HepG2 (cell line): ENCODE results near the gene ADD2. TPM values are rescaled to one million over a fixed set of nuclear protein-coding genes. Genes with fewer than 3 reads are reported as not detected.

ENCODE experiments used
- ATAC-seq: fragments of 200-7000 bp; cut with Tn5 transposase; 3 replicates; pipeline ENCODE4 v1.9.1; 2020; ENCODE audit warnings: mild to moderate bottlenecking, moderate library complexity
- BruUV-seq: library from RNA; stranded (reverse); fragments of 400-500 nt; replicated peaks from 2 replicates; lab custom pipeline; 2021; lab: Mats Ljungman, UMichigan
- CTCF ChIA-PET: fragments of 300-600 bp; formaldehyde crosslinking; extraction: SDS; loops from one replicate; lab custom pipeline; 2021; ENCODE audit warnings: low total read pairs, inconsistent platforms, low intra/inter-chr PET ratio; lab: Yijun Ruan, JAX
- POLR2A ChIA-PET: fragments of 350-600 bp; sonication (Branson Sonifier 250); formaldehyde crosslinking; loops from one replicate; lab custom pipeline; 2020; ENCODE audit warnings: antibody characterized with exemption, inconsistent platforms; lab: Yijun Ruan, JAX
- DNase-seq: peaks from one replicate; pipeline ENCODE4 v3.0.0-alpha.2; 2015; ENCODE audit warnings: low spot score
- FAIRE-seq: peaks from 3 replicates; lab custom pipeline; 2011; peaks lifted over from hg19 to GRCh38; lab: Jason Lieb, UNC
- H2AFZ ChIP-seq: one replicate; pipeline ENCODE4 v1.6.1; 2011; ENCODE audit warnings: low read length, inconsistent platforms
- H3K27ac ChIP-seq: fragments of 300-600 bp; 3 replicates; pipeline ENCODE4 v1.8.0; 2011; ENCODE audit warnings: mixed run types, mild to moderate bottlenecking, mixed read lengths, low read length, inconsistent platforms; ENCODE audit not compliant: insufficient read depth; ENCODE audit errors: extremely low read length
- H3K27me3 ChIP-seq, 2 experiments: fragments of 200-600 bp in 1 of 2; 2 replicates in 1 of 2; 3 replicates in 1 of 2; pipeline versions ENCODE4 v1.6.0 to v1.8.0; 2011; ENCODE audit warnings: low read length in 2 of 2, mild to moderate bottlenecking in 2 of 2, moderate library complexity in 2 of 2, inconsistent platforms in 1 of 2; ENCODE audit not compliant: insufficient read depth in 2 of 2, control insufficient read depth in 1 of 2
- H3K36me3 ChIP-seq, 2 experiments: fragments of 200-600 bp in 1 of 2; replicated peaks in 1 of 2; 2 replicates in 1 of 2; 3 replicates in 1 of 2; pipeline versions ENCODE4 v1.5.1 to v1.8.0; 2011; ENCODE audit warnings: low read length in 2 of 2, inconsistent platforms in 1 of 2; ENCODE audit not compliant: insufficient read depth in 2 of 2, control insufficient read depth in 1 of 2
- H3K4me1 ChIP-seq: 2 replicates; pipeline ENCODE4 v1.5.1; 2012; ENCODE audit warnings: low read length, inconsistent platforms; ENCODE audit not compliant: insufficient read depth
- H3K4me2 ChIP-seq: 2 replicates; pipeline ENCODE4 v1.6.0; 2011; ENCODE audit warnings: low read depth, low read length, inconsistent platforms
- H3K4me3 ChIP-seq, 3 experiments: fragments of 200-600 bp in 1 of 3; sonication (generic), shearing (Covaris generic) in 1 of 3; replicated peaks in 1 of 3; 2 replicates each; pipeline ENCODE4 v1.5.1; 2011 to 2016; ENCODE audit warnings: low read length in 3 of 3, inconsistent platforms in 2 of 3, low read depth in 2 of 3, mild to moderate bottlenecking in 2 of 3, control low read depth in 1 of 3, mixed read lengths in 1 of 3; ENCODE audit not compliant: insufficient read depth in 1 of 3
- H3K79me2 ChIP-seq: one replicate; pipeline ENCODE4 v1.6.1; 2011; ENCODE audit warnings: low read length, inconsistent platforms; ENCODE audit not compliant: insufficient read depth
- H3K9ac ChIP-seq: 2 replicates; pipeline ENCODE4 v1.6.0; 2011; ENCODE audit warnings: mild to moderate bottlenecking, low read depth, low read length, inconsistent platforms; ENCODE audit not compliant: insufficient read depth
- H3K9me3 ChIP-seq: 2 replicates; pipeline ENCODE4 v1.5.1; 2012; ENCODE audit warnings: mild to moderate bottlenecking, low read length
- H4K20me1 ChIP-seq: 2 replicates; pipeline ENCODE4 v1.6.0; 2011; ENCODE audit warnings: inconsistent platforms, mild to moderate bottlenecking, low read length, moderate library complexity; ENCODE audit not compliant: insufficient read depth
- FOXA1 ChIP-seq, 2 experiments: fragments of 450-650 bp in 1 of 2; sonication (generic) in 1 of 2; formaldehyde crosslinking in 1 of 2; IDR thresholded peaks; 2 replicates each; pipeline versions ENCODE4 v1.4.0 to v1.6.1; 2016 to 2020; ENCODE audit warnings: missing genetic modification reagents in 1 of 2
- HOXA3 ChIP-seq: sonication (generic); formaldehyde crosslinking; IDR thresholded peaks from 2 replicates; pipeline ENCODE4 v1.5.0; 2020; ENCODE audit warnings: missing genetic modification reagents
- KLF16 ChIP-seq, 2 experiments: sonication (generic) in 1 of 2; formaldehyde crosslinking in 1 of 2; IDR thresholded peaks; 2 replicates each; pipeline versions ENCODE4 v1.6.1 to v1.8.0; 2016 to 2023; ENCODE audit warnings: missing genetic modification reagents in 2 of 2, missing compliant biosample characterization in 1 of 2
- MIXL1 ChIP-seq: IDR thresholded peaks from 2 replicates; pipeline ENCODE4 v1.6.1; 2016
- MTF2 ChIP-seq: sonication (generic); formaldehyde crosslinking; IDR thresholded peaks from 2 replicates; pipeline ENCODE4 v1.5.0; 2020; ENCODE audit warnings: missing genetic modification reagents, borderline replicate concordance
- RFXANK ChIP-seq: IDR thresholded peaks from 2 replicates; pipeline ENCODE4 v1.6.1; 2016
- ZNF143 ChIP-seq: sonication (generic); formaldehyde crosslinking; IDR thresholded peaks from 2 replicates; pipeline ENCODE4 v1.4.0; 2020; ENCODE audit warnings: missing genetic modification reagents
- ZNF329 ChIP-seq: sonication (generic); formaldehyde crosslinking; IDR thresholded peaks from 2 replicates; pipeline ENCODE4 v1.9.0; 2021; ENCODE audit warnings: low read depth, mild to moderate bottlenecking, missing genetic modification reagents
- ZNF589 ChIP-seq: sonication (generic); formaldehyde crosslinking; conservative IDR thresholded peaks from 2 replicates; pipeline ENCODE4 v1.8.0; 2022; ENCODE audit warnings: mild to moderate bottlenecking, moderate library complexity, missing genetic modification reagents
- ZNF660 ChIP-seq: sonication (generic); formaldehyde crosslinking; IDR thresholded peaks from 2 replicates; pipeline ENCODE4 v1.5.1; 2020; ENCODE audit warnings: mild to moderate bottlenecking, low read depth, missing genetic modification reagents, borderline replicate concordance
- WGBS: methylation state at CpG from one replicate; pipeline ENCODE4 v1.1.6; 2017; ENCODE audit warnings: low lambda C conversion rate; 5-methylcytosine and 5-hydroxymethylcytosine counted together
- in situ Hi-C: cut with HindIII; loops from 2 replicates; pipeline ENCODE4 v1.10.0; 2017; ENCODE audit warnings: low pct_unique_long_range_greater_than_20kb; ENCODE audit not compliant: extremely low pct_ligation_motif_present
- intact Hi-C: fragments of 100-400 bp; cut with micrococcal nuclease; formaldehyde crosslinking; loops from one replicate; pipeline ENCODE4 v1.10.0; 2022; ENCODE audit not compliant: unreplicated experiment
- polyA plus RNA-seq, 8 experiments: library from polyadenylated mRNA; depleted of rRNA in 3 of 8; stranded (reverse) in 7 of 8; unstranded in 1 of 8; fragments of >200 nt; fragmentation: Illumina TruSeq in 4 of 8; extraction: Trizol in 4 of 8; gene quantifications; 2 replicates each; pipeline versions ENCODE4 v1.2.1 to v1.2.3, GENCODE V29; 2011 to 2016; ENCODE audit warnings: low read depth in 4 of 8, missing spikeins in 1 of 8, mixed read lengths in 1 of 8; ENCODE audit not compliant: insufficient read depth in 1 of 8
- total RNA-seq, 5 experiments: library from RNA; depleted of rRNA; stranded (reverse); fragments of >200 nt; fragmentation: Illumina TruSeq; extraction: Trizol; gene quantifications; 2 replicates each; pipeline ENCODE4 v1.2.3, GENCODE V29; 2016; ENCODE audit warnings: low read depth in 1 of 5
- TF ChIP-seq, protein P1 (sequence below): sonication (generic); formaldehyde crosslinking; IDR thresholded peaks from 2 replicates; pipeline ENCODE4 v1.4.0; 2020; ENCODE audit warnings: mild to moderate bottlenecking, low read depth, missing genetic modification reagents
- TF ChIP-seq, protein P2 (sequence below): sonication (generic); formaldehyde crosslinking; IDR thresholded peaks from 2 replicates; pipeline ENCODE4 v1.4.0; 2020; ENCODE audit warnings: mild to moderate bottlenecking, missing genetic modification reagents, borderline replicate concordance

ADD2 gene
- total and polyA plus RNA-seq, 2 of the 13 experiments (the other 11 are each of a cell fraction or from before 2014, with no cell fraction given) = 0.05 to 0.13 TPM

DNA sequence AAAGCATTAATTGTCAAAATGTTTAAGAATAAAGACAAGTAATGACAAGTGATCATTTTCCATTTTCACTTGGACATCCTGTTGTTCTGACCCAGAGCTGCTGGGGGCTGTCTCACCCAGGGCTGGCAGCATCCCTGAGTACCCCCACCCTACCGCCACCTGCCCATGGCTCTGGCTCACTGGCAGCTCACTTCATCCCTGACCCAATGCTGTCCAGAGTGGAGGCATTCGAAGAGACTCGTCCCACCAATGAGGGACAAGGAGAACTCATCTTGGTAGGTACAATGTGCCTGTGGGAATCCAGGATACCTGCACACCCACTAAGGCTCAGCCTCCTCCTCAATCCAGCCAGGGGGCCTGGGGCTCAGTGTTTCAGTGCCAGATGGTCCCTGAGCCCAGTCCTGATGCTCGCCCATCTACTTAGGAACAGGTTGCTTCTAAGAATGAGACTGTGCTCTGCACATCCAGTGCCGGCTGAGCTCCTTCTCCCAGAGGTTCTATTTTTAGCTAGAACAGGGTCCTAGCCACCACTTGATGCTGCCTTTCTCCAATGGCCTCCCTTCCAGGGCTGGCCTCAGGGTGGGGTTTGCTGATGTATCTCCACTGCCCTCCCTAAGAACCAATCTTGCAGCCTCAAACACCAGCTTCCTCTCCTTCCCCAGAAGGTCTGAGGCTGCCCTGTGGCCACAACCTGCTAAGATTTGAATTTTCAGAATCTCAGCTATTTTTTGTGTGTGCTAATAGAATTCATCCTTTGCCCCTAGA is 53.7 kb downstream of the ADD2 start:
- 0 out of 2 replicates have a peak, but pooled peaks cover 6% of the 10 kb centered on the region for H3K4me1 ChIP-seq
- FAIRE-seq (no peak), ATAC-seq (no peak), DNase-seq (no peak)
- BruUV-seq = no TSS peak
- CTCF ChIA-PET = no interaction called here
- H3K9me3 ChIP-seq = no peaks in the 10 kb centered on the region
- H4K20me1 ChIP-seq = no peaks in the 10 kb centered on the region
- H3K4me2 ChIP-seq = no peak overlapping the region
- H2AFZ ChIP-seq = no peak overlapping the region
- no peak overlapping the region for H3K27ac ChIP-seq
- H3K79me2 ChIP-seq = no peaks in the 10 kb centered on the region
- intact Hi-C loops = no loop called here
- H3K4me3 ChIP-seq = no peak overlapping the region
- in situ Hi-C loops = no loop called here
- no peak overlapping the region for H3K9ac ChIP-seq
- POLR2A ChIA-PET = no interaction called here
- TF ChIP-seq ZNF329 (CRISPR knock-in tag) = no peak
- no peak for TF ChIP-seq MTF2 (CRISPR knock-in tag)
- no peak for TF ChIP-seq ZNF660 (CRISPR knock-in tag)
- TF ChIP-seq ZNF589 (CRISPR knock-in tag) = no peak
- no peak for TF ChIP-seq KLF16 (CRISPR knock-in tag; IDR thresholded peaks at IDR 0.05)
- TF ChIP-seq HOXA3 = no peak
- no peak for TF ChIP-seq MIXL1
- TF ChIP-seq RFXANK (CRISPR knock-in tag) = no peak
- TF ChIP-seq, protein P1, sequence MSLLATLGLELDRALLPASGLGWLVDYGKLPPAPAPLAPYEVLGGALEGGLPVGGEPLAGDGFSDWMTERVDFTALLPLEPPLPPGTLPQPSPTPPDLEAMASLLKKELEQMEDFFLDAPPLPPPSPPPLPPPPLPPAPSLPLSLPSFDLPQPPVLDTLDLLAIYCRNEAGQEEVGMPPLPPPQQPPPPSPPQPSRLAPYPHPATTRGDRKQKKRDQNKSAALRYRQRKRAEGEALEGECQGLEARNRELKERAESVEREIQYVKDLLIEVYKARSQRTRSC (CRISPR knock-in tag) = no peak
- TF ChIP-seq FOXA1 (IDR thresholded peaks at IDR 0.05) = no peak
- no peak for TF ChIP-seq FOXA1 (CRISPR knock-in tag; IDR thresholded peaks at IDR 0.05)
- no peak for TF ChIP-seq ZNF143 (CRISPR knock-in tag)
- TF ChIP-seq, protein P2, sequence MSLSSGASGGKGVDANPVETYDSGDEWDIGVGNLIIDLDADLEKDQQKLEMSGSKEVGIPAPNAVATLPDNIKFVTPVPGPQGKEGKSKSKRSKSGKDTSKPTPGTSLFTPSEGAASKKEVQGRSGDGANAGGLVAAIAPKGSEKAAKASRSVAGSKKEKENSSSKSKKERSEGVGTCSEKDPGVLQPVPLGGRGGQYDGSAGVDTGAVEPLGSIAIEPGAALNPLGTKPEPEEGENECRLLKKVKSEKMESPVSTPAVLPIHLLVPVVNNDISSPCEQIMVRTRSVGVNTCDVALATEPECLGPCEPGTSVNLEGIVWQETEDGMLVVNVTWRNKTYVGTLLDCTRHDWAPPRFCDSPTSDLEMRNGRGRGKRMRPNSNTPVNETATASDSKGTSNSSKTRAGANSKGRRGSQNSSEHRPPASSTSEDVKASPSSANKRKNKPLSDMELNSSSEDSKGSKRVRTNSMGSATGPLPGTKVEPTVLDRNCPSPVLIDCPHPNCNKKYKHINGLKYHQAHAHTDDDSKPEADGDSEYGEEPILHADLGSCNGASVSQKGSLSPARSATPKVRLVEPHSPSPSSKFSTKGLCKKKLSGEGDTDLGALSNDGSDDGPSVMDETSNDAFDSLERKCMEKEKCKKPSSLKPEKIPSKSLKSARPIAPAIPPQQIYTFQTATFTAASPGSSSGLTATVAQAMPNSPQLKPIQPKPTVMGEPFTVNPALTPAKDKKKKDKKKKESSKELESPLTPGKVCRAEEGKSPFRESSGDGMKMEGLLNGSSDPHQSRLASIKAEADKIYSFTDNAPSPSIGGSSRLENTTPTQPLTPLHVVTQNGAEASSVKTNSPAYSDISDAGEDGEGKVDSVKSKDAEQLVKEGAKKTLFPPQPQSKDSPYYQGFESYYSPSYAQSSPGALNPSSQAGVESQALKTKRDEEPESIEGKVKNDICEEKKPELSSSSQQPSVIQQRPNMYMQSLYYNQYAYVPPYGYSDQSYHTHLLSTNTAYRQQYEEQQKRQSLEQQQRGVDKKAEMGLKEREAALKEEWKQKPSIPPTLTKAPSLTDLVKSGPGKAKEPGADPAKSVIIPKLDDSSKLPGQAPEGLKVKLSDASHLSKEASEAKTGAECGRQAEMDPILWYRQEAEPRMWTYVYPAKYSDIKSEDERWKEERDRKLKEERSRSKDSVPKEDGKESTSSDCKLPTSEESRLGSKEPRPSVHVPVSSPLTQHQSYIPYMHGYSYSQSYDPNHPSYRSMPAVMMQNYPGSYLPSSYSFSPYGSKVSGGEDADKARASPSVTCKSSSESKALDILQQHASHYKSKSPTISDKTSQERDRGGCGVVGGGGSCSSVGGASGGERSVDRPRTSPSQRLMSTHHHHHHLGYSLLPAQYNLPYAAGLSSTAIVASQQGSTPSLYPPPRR (CRISPR knock-in tag) = no peak
- peaks cover 2 to 29% of the 10 kb centered on the region in 2 experiments; a peak in 3 of 5 replicates for H3K27me3 ChIP-seq
- no peaks in the 10 kb centered on the region for H3K36me3 ChIP-seq
- WGBS = 33% methylated on average over 5 of the region's 5 CpGs
